Measurements from ENCODE around the gene ASTL.

- TF ChIP-seq CTCF (IDR thresholded peaks at IDR 0.05; ENCODE audit: low read depth, low read length, missing input control) (no peak), RAD21 (IDR thresholded peaks at IDR 0.05) (no peak), MAX (IDR thresholded peaks at IDR 0.05) (no peak), REST (IDR thresholded peaks at IDR 0.05) (no peak), ZBTB33 (IDR thresholded peaks at IDR 0.05) (no peak), RXRA (IDR thresholded peaks at IDR 0.05) (no peak), JUND (IDR thresholded peaks at IDR 0.05) (no peak), YY1 (IDR thresholded peaks at IDR 0.05) (no peak), SP1 (IDR thresholded peaks at IDR 0.05) (no peak), GABPA (IDR thresholded peaks at IDR 0.05 in 1 of 2, conservative IDR thresholded peaks at IDR 0.05 in 1 of 2) (no peak), ATF3 (IDR thresholded peaks at IDR 0.05) (no peak), TAF1 (conservative IDR thresholded peaks at IDR 0.05) (no peak), FOXA2 (IDR thresholded peaks at IDR 0.05) (no peak)
These were observed 19.5 kb downstream of the ASTL start for GRCh38 chr2:96118698-96119388.

Measured in liver (tissue), 3 donors.